H1 (cell line): ENCODE measurements around the gene LSR. TPM values are rescaled to one million over a fixed set of nuclear protein-coding genes. Genes with fewer than 3 reads are reported as not detected.

Experiments used
- CTCF ChIA-PET: fragments of 300-600 bp; sonication (Branson Sonifier 250); formaldehyde crosslinking; loops from one replicate; lab custom pipeline; 2021; ENCODE audit not compliant: partially characterized antibody; lab: Charles Lee
- POLR2A ChIA-PET: fragments of 300-600 bp; sonication (Branson Sonifier 250); formaldehyde crosslinking; loops from one replicate; lab custom pipeline; 2021; ENCODE audit warnings: inconsistent platforms; ENCODE audit not compliant: partially characterized antibody; lab: Charles Lee
- DNase-seq, 2 experiments: peaks; one replicate each; pipeline versions ENCODE4 v3.0.0 to v3.0.0-alpha.2; 2010 to 2022; ENCODE audit warnings: low spot score in 2 of 2, low read depth in 1 of 2, mixed read lengths in 1 of 2
- FAIRE-seq: peaks from 2 replicates; lab custom pipeline; 2011; peaks lifted over from hg19 to GRCh38; lab: Jason Lieb, UNC
- H2AFZ ChIP-seq: 2 replicates; pipeline ENCODE4 v1.8.1; 2012; ENCODE audit warnings: low read length, inconsistent platforms
- H2AK5ac ChIP-seq: 2 replicates; pipeline ENCODE4 v1.6.1; 2013; ENCODE audit warnings: low read depth, low read length
- H2BK120ac ChIP-seq: replicated peaks from 2 replicates; pipeline ENCODE3; 2013; ENCODE audit warnings: low read depth, low read length, inconsistent platforms
- H2BK12ac ChIP-seq: 2 replicates; pipeline ENCODE4 v1.6.1; 2013; ENCODE audit warnings: low read depth, low read length
- H2BK15ac ChIP-seq: 2 replicates; pipeline ENCODE4 v1.6.1; 2013; ENCODE audit warnings: low read length
- H2BK20ac ChIP-seq: 2 replicates; pipeline ENCODE4 v1.6.1; 2013; ENCODE audit warnings: low read length
- H2BK5ac ChIP-seq: 2 replicates; pipeline ENCODE4 v1.6.1; 2013; ENCODE audit warnings: low read depth, low read length
- H3K14ac ChIP-seq: 2 replicates; pipeline ENCODE4 v1.6.1; 2013; ENCODE audit warnings: inconsistent platforms; ENCODE audit not compliant: insufficient read length
- H3K18ac ChIP-seq: 2 replicates; pipeline ENCODE4 v1.6.1; 2013; ENCODE audit warnings: low read length; ENCODE audit errors: extremely low read depth
- H3K23ac ChIP-seq: 2 replicates; pipeline ENCODE4 v1.6.1; 2013; ENCODE audit warnings: inconsistent platforms; ENCODE audit not compliant: insufficient read length
- H3K23me2 ChIP-seq: 2 replicates; pipeline ENCODE4 v1.6.1; 2013; ENCODE audit warnings: low read depth, low read length
- H3K27ac ChIP-seq: 2 replicates; pipeline ENCODE4 v1.6.1; 2011; ENCODE audit warnings: low read depth, low read length, inconsistent platforms
- H3K27me3 ChIP-seq, 4 experiments: replicated peaks in 1 of 4; 1 replicate in 1 of 4; 2 replicates in 3 of 4; pipeline versions ENCODE4 v1.6.1 to v1.8.1; 2011 to 2013; ENCODE audit warnings: low read length in 3 of 4, mild to moderate bottlenecking in 3 of 4, inconsistent platforms in 2 of 4, mixed read lengths in 2 of 4, moderate library complexity in 1 of 4; ENCODE audit not compliant: control insufficient read depth in 3 of 4, insufficient read depth in 3 of 4; ENCODE audit errors: extremely low read depth in 1 of 4
- H3K36me3 ChIP-seq, 4 experiments: 2 replicates each; pipeline versions ENCODE4 v1.6.1 to v1.8.1; 2011 to 2013; ENCODE audit warnings: mild to moderate bottlenecking in 4 of 4, low read length in 3 of 4, moderate library complexity in 2 of 4, control low read depth in 1 of 4, inconsistent platforms in 1 of 4; ENCODE audit not compliant: insufficient read depth in 4 of 4, control insufficient read depth in 2 of 4
- H3K4ac ChIP-seq: replicated peaks from 2 replicates; pipeline ENCODE3; 2013; ENCODE audit warnings: low read length, low read depth, mixed read lengths, inconsistent platforms; ENCODE audit not compliant: insufficient read length
- H3K4me1 ChIP-seq, 4 experiments: replicated peaks in 1 of 4; 1 replicate in 1 of 4; 2 replicates in 3 of 4; pipeline versions ENCODE4 v1.6.1 to v1.8.1; 2011 to 2013; ENCODE audit warnings: low read length in 3 of 4, inconsistent platforms in 2 of 4, mixed read lengths in 1 of 4; ENCODE audit not compliant: insufficient read depth in 4 of 4, control insufficient read depth in 3 of 4
- H3K4me2 ChIP-seq, 2 experiments: 2 replicates each; pipeline versions ENCODE4 v1.6.1 to v1.8.1; 2011 to 2013; ENCODE audit warnings: low read depth in 2 of 2, low read length in 2 of 2, control low read depth in 1 of 2, inconsistent platforms in 1 of 2, mild to moderate bottlenecking in 1 of 2; ENCODE audit not compliant: insufficient read depth in 1 of 2
- H3K4me3 ChIP-seq, 4 experiments: fragments of 200-600, 300-600 bp in 1 of 4; sonication (generic), shearing (Covaris generic), sonication (Bioruptor Twin) in 1 of 4; 2 replicates each; pipeline versions ENCODE4 v1.5.1 to v1.8.1; 2011 to 2016; ENCODE audit warnings: low read length in 4 of 4, low read depth in 3 of 4, control low read depth in 2 of 4, inconsistent platforms in 2 of 4, mild to moderate bottlenecking in 2 of 4, mixed read lengths in 1 of 4, moderate library complexity in 1 of 4; ENCODE audit not compliant: insufficient read depth in 2 of 4; ENCODE audit errors: extremely low read depth in 1 of 4
- H3K56ac ChIP-seq: replicated peaks from 2 replicates; pipeline ENCODE3; 2013; ENCODE audit warnings: low read depth, mild to moderate bottlenecking, mixed read lengths, low read length, inconsistent platforms; ENCODE audit not compliant: insufficient read length
- H3K79me1 ChIP-seq: 2 replicates; pipeline ENCODE4 v1.6.1; 2013; ENCODE audit warnings: low read depth, low read length, control low read depth
- H3K79me2 ChIP-seq, 2 experiments: 2 replicates each; pipeline versions ENCODE4 v1.6.1 to v1.8.1; 2012 to 2013; ENCODE audit warnings: low read length in 2 of 2, mild to moderate bottlenecking in 2 of 2, inconsistent platforms in 1 of 2; ENCODE audit not compliant: insufficient read depth in 2 of 2, control insufficient read depth in 1 of 2
- H3K9ac ChIP-seq, 4 experiments: replicated peaks in 1 of 4; 1 replicate in 1 of 4; 2 replicates in 3 of 4; pipeline versions ENCODE4 v1.6.1 to v1.8.1; 2011 to 2013; ENCODE audit warnings: low read depth in 3 of 4, low read length in 3 of 4, control low read depth in 2 of 4, mild to moderate bottlenecking in 2 of 4, moderate library complexity in 2 of 4, inconsistent platforms in 1 of 4; ENCODE audit errors: extremely low read depth in 1 of 4
- H3K9me3 ChIP-seq, 2 experiments: 2 replicates each; pipeline versions ENCODE4 v1.6.1 to v1.8.1; 2012 to 2013; ENCODE audit warnings: mild to moderate bottlenecking in 2 of 2, moderate library complexity in 2 of 2, control low read depth in 1 of 2, inconsistent platforms in 1 of 2, low read depth in 1 of 2, low read length in 1 of 2, mixed read lengths in 1 of 2; ENCODE audit not compliant: insufficient read depth in 2 of 2
- H4K20me1 ChIP-seq, 2 experiments: replicated peaks in 1 of 2; 2 replicates each; pipeline versions ENCODE3 to v1.8.1; 2011 to 2013; ENCODE audit warnings: inconsistent platforms in 2 of 2, low read length in 2 of 2, mild to moderate bottlenecking in 1 of 2; ENCODE audit not compliant: insufficient read depth in 2 of 2, control insufficient read depth in 1 of 2
- H4K5ac ChIP-seq: 2 replicates; pipeline ENCODE4 v1.6.1; 2013; ENCODE audit warnings: low read length, low read depth, mixed read lengths, inconsistent platforms; ENCODE audit not compliant: insufficient read length
- H4K8ac ChIP-seq: 2 replicates; pipeline ENCODE4 v1.8.0; 2013; ENCODE audit warnings: mild to moderate bottlenecking, moderate library complexity, low read length, inconsistent platforms; ENCODE audit not compliant: insufficient read depth; ENCODE audit errors: extremely low read depth
- H4K91ac ChIP-seq: replicated peaks from 2 replicates; pipeline ENCODE3; 2013; ENCODE audit warnings: low read length, mixed read lengths, inconsistent platforms; ENCODE audit not compliant: insufficient read length
- BACH1 ChIP-seq: IDR thresholded peaks from 2 replicates; pipeline ENCODE4 v1.6.1; 2012; ENCODE audit warnings: low read length, improper control_type of control experiment
- CEBPB ChIP-seq: IDR thresholded peaks from 2 replicates; pipeline ENCODE4 v1.6.1; 2012; ENCODE audit warnings: low read depth, low read length
- HDAC2 ChIP-seq, 2 experiments: fragments of 300-600 bp in 1 of 2; sonication (generic) in 1 of 2; IDR thresholded peaks; 2 replicates each; pipeline ENCODE4 v1.6.1; 2011 to 2012; ENCODE audit warnings: low read depth in 2 of 2, low read length in 2 of 2, mild to moderate bottlenecking in 2 of 2, moderate library complexity in 2 of 2, borderline replicate concordance in 1 of 2, inconsistent platforms in 1 of 2
- POLR2AphosphoS5 ChIP-seq: IDR thresholded peaks from 2 replicates; pipeline ENCODE4 v1.6.1; 2011; ENCODE audit warnings: low read depth, low read length
- SIRT6 ChIP-seq: IDR thresholded peaks from one replicate; pipeline ENCODE4 v1.7.1; 2012; ENCODE audit warnings: low read length, inconsistent platforms
- SIX5 ChIP-seq: IDR thresholded peaks from 2 replicates; pipeline ENCODE4 v1.6.1; 2011; ENCODE audit warnings: mild to moderate bottlenecking, low read depth, low read length
- SP1 ChIP-seq: IDR thresholded peaks from 2 replicates; pipeline ENCODE4 v1.6.1; 2011; ENCODE audit warnings: low read depth, low read length
- SP4 ChIP-seq: IDR thresholded peaks from 2 replicates; pipeline ENCODE4 v1.6.1; 2012; ENCODE audit warnings: low read length, inconsistent platforms
- TEAD4 ChIP-seq: IDR thresholded peaks from 2 replicates; pipeline ENCODE4 v1.6.1; 2012; ENCODE audit warnings: low read depth, low read length, inconsistent platforms, mixed read lengths
- WGBS, 2 experiments: shearing (Covaris generic) in 1 of 2; methylation state at CpG; one replicate each; pipeline versions ENCODE4 v1.1.6 to v1.1.7; 2013 to 2015; ENCODE audit warnings: low lambda C conversion rate in 2 of 2, mixed read lengths in 2 of 2, inconsistent platforms in 1 of 2, low coverage in 1 of 2, missing lambda C conversion rate in 1 of 2; ENCODE audit not compliant: insufficient replicate concordance in 2 of 2, insufficient coverage in 1 of 2, insufficient read length in 1 of 2; ENCODE audit errors: extremely low coverage in 1 of 2, missing lambda C conversion rate in 1 of 2; 5-methylcytosine and 5-hydroxymethylcytosine counted together
- polyA plus RNA-seq, 7 experiments: library from polyadenylated mRNA; depleted of rRNA in 3 of 7; stranded (reverse) in 5 of 7; unstranded in 2 of 7; fragments of >200 nt in 5 of 7; fragments of 200-250 nt in 2 of 7; gene quantifications; 1 replicate in 5 of 7; 2 replicates in 1 of 7; 4 replicates in 1 of 7; pipeline versions ENCODE4 v1.2.1 to v1.2.3, GENCODE V29; 2011 to 2013; ENCODE audit warnings: missing spikeins in 2 of 7, mixed read lengths in 2 of 7
- total RNA-seq: library from RNA; stranded (reverse); fragmentation: NEBNext Ultra II Directional; extraction: Animal tissue kit (Norgen Biotek cat#: 25700); gene quantifications from 2 replicates; pipeline ENCODE4 v1.2.1, GENCODE V29; 2021
- TF ChIP-seq, protein P1 (sequence below): IDR thresholded peaks from 2 replicates; pipeline ENCODE4 v1.6.1; 2011; ENCODE audit warnings: low read depth, mild to moderate bottlenecking, low read length; ENCODE audit not compliant: insufficient read depth
- TF ChIP-seq, protein P2 (sequence below): IDR thresholded peaks from 2 replicates; pipeline ENCODE4 v1.6.1; 2012; ENCODE audit warnings: low read length, inconsistent platforms
- TF ChIP-seq, protein P3 (sequence below): IDR thresholded peaks from 2 replicates; pipeline ENCODE4 v1.6.1; 2012; ENCODE audit warnings: inconsistent platforms

LSR gene
- total and polyA plus RNA-seq, 2 of the 8 experiments (the other 6 are each of a cell fraction or from before 2014, with no cell fraction given): 159 to 186 TPM

DNA sequence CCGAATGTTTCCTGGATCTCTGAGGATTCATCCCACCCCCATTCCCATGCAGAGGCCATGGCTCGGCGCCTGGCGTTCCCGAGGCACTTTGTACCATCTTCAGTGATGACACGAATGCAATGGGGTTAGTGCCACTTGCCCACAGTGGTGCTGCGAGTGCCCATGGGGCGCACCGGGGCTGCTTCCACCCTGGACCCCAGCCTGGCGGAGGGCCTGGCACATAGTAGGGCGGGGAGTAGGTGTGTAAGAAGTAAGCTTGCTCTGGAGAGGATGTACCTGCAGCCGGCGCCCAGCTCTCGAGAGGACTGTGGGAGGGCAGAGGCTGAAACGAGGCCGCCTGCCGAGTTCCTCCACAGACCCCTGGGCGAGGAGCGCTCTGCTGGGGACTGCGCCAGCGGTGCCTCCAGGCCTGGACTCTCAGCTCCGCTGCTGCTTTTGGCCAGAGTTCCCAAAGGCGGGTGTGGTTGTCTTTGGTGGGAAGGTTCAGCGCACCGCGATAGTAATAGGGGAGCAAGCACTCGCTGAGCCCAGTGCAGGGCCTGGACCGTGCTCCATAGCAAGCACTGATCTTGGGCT lies 28.0 kb downstream of the LSR start:
- H3K9me3 ChIP-seq: no peaks in the 10 kb centered on the region
- H3K4me1 ChIP-seq: no peaks in the 10 kb centered on the region; a peak in 1 of 7 replicates
- no peak overlapping the region for H3K18ac ChIP-seq
- no peaks in the 10 kb centered on the region for H3K79me1 ChIP-seq
- no peak overlapping the region for H3K23ac ChIP-seq
- no peak for DNase-seq
- H4K8ac ChIP-seq: no peak overlapping the region
- no peak overlapping the region for H2BK120ac ChIP-seq
- FAIRE-seq: no peak
- H3K79me2 ChIP-seq: no peaks in the 10 kb centered on the region
- CTCF ChIA-PET: interaction anchor here (1.0 kb wide), 1 partner anchor 51 kb away, joined by 3 read pairs; no protein-coding TSS in a partner anchor
- TF ChIP-seq SIRT6 (no peak), SP1 (no peak), TEAD4 (no peak), BACH1 (no peak), CEBPB (no peak), POLR2AphosphoS5 (no peak), SIX5 (no peak), HDAC2 (IDR thresholded peaks at IDR 0.05; ENCODE audit: borderline replicate concordance in 1 of 2, low read depth in 2 of 2, low read length in 2 of 2) (no peak), SP4 (no peak)
- TF ChIP-seq, protein P1, sequence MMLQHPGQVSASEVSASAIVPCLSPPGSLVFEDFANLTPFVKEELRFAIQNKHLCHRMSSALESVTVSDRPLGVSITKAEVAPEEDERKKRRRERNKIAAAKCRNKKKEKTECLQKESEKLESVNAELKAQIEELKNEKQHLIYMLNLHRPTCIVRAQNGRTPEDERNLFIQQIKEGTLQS: no peak
- TF ChIP-seq, protein P2, sequence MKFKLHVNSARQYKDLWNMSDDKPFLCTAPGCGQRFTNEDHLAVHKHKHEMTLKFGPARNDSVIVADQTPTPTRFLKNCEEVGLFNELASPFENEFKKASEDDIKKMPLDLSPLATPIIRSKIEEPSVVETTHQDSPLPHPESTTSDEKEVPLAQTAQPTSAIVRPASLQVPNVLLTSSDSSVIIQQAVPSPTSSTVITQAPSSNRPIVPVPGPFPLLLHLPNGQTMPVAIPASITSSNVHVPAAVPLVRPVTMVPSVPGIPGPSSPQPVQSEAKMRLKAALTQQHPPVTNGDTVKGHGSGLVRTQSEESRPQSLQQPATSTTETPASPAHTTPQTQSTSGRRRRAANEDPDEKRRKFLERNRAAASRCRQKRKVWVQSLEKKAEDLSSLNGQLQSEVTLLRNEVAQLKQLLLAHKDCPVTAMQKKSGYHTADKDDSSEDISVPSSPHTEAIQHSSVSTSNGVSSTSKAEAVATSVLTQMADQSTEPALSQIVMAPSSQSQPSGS: no peak
- TF ChIP-seq, protein P3, sequence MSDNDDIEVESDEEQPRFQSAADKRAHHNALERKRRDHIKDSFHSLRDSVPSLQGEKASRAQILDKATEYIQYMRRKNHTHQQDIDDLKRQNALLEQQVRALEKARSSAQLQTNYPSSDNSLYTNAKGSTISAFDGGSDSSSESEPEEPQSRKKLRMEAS: no peak
- no peak overlapping the region for H2BK15ac ChIP-seq
- no peak overlapping the region for H3K4ac ChIP-seq
- peaks cover 0 to 4% of the 10 kb centered on the region in 2 experiments for H4K20me1 ChIP-seq
- H2AFZ ChIP-seq: no peak overlapping the region
- no peak overlapping the region for H3K9ac ChIP-seq
- H4K5ac ChIP-seq: no peak overlapping the region
- H3K56ac ChIP-seq: no peak overlapping the region
- H3K4me2 ChIP-seq: no peak overlapping the region
- 92% methylated on average over 22 of the region's 28 CpGs; no CpG with 5 or more reads in 1 of the 2 experiments for WGBS, 2 experiments
- H3K36me3 ChIP-seq: peaks cover 7 to 13% (median 9%) of the 10 kb centered on the region in 4 experiments; a peak in 6 of 8 replicates
- H3K27me3 ChIP-seq: no peaks in the 10 kb centered on the region
- H2AK5ac ChIP-seq: no peak overlapping the region
- no peak overlapping the region for H4K91ac ChIP-seq
- POLR2A ChIA-PET: interaction anchor here (0.6 to 1.6 kb wide), 7 partner anchors 13 to 598 kb away, joined by 3 to 4 read pairs (median 3); no protein-coding TSS in a partner anchor
- H2BK12ac ChIP-seq: no peak overlapping the region
- no peak overlapping the region for H2BK5ac ChIP-seq
- H3K23me2 ChIP-seq: no peaks in the 10 kb centered on the region
- H2BK20ac ChIP-seq: no peak overlapping the region
- no peak overlapping the region for H3K27ac ChIP-seq
- H3K14ac ChIP-seq: no peak overlapping the region
- H3K4me3 ChIP-seq: no peak overlapping the region
